Superior temporal gyrus (tissue), 1 donor: ENCODE data around the gene AKNAD1.

Experiments used
- DNase-seq: peaks from one replicate; pipeline ENCODE4 v3.0.0-alpha.2; 2016; ENCODE audit errors: extremely low spot score

The AKNAD1 gene

GRCh38 chr1:108830119-108831008 is 26.5 kb downstream of the AKNAD1 start:
- peak; percentile 68 for DNase-seq

- no peak for DNase-seq
Observed at GRCh38 chr1:108829498-108829916, 27.4 kb downstream of the AKNAD1 start.

GRCh38 chr1:108828074-108828961 is 28.6 kb downstream of the AKNAD1 start:
- peak; percentile 94 for DNase-seq

- DNase-seq: no peak
Observed at GRCh38 chr1:108826081-108826635, 30.7 kb downstream of the AKNAD1 start.

- no peak for DNase-seq
Observed at GRCh38 chr1:108824051-108824450, 32.8 kb downstream of the AKNAD1 start.

GRCh38 chr1:108823632-108824031 is 33.3 kb downstream of the AKNAD1 start:
- DNase-seq: no peak

- DNase-seq: no peak
Observed at GRCh38 chr1:108819878-108820277, 37.0 kb downstream of the AKNAD1 start.

- DNase-seq: no peak
Observed at GRCh38 chr1:108817811-108818210, 39.1 kb downstream of the AKNAD1 start.

- DNase-seq: no peak
Observed at GRCh38 chr1:108817016-108817415, 39.9 kb downstream of the AKNAD1 start.

- peak; percentile 97 for DNase-seq
Observed at GRCh38 chr1:108816049-108816893, 40.6 kb downstream of the AKNAD1 start.

- DNase-seq: peak; percentile 72
Observed at GRCh38 chr1:108815566-108815965, 41.3 kb downstream of the AKNAD1 start.

GRCh38 chr1:108814343-108815125 is 42.4 kb downstream of the AKNAD1 start:
- DNase-seq: peak; percentile 73

- DNase-seq: no peak
Observed at GRCh38 chr1:108813326-108813725, 43.6 kb downstream of the AKNAD1 start.

- no peak for DNase-seq
Observed at GRCh38 chr1:108811611-108812010, 45.3 kb downstream of the AKNAD1 start.

- DNase-seq: no peak
Observed at GRCh38 chr1:108808438-108808837, 48.5 kb downstream of the AKNAD1 start.

GRCh38 chr1:108803548-108803947 is 53.3 kb downstream of the AKNAD1 start:
- DNase-seq: no peak

- no peak for DNase-seq
Observed at GRCh38 chr1:108801101-108801500, 55.8 kb downstream of the AKNAD1 start.

GRCh38 chr1:108799001-108799400 is 57.9 kb downstream of the AKNAD1 start:
- no peak for DNase-seq

- DNase-seq: no peak
Observed at GRCh38 chr1:108792420-108792819, 64.5 kb downstream of the AKNAD1 start.

GRCh38 chr1:108791790-108792189 is 65.1 kb downstream of the AKNAD1 start:
- no peak for DNase-seq
